SU-DHL-6 (cell line): ENCODE data around the gene VWF.

Source experiments
- H2AFZ ChIP-seq: fragments of 200-600 bp; sonication (generic); 2 replicates; pipeline ENCODE4 v1.6.1; 2014; ENCODE audit warnings: low read depth, mild to moderate bottlenecking, moderate library complexity, mixed read lengths, antibody characterized with exemption, low read length; ENCODE audit not compliant: severe bottlenecking
- H3F3A ChIP-seq: fragments of 200-600 bp; shearing (Covaris generic); 2 replicates; pipeline ENCODE4 v1.6.0; 2016; ENCODE audit warnings: antibody characterized with exemption, mild to moderate bottlenecking; ENCODE audit not compliant: insufficient read depth
- H3K27ac ChIP-seq: fragments of 200-600 bp; sonication (generic); 2 replicates; pipeline ENCODE4 v1.5.1; 2016; ENCODE audit warnings: low read depth, mild to moderate bottlenecking, low read length, moderate library complexity, mixed read lengths
- H3K27me3 ChIP-seq: fragments of 200-600 bp; sonication (generic), shearing (Covaris generic); 2 replicates; pipeline ENCODE4 v1.6.0; 2014; ENCODE audit warnings: mild to moderate bottlenecking, low read length
- H3K36me3 ChIP-seq: fragments of 200-600 bp; sonication (generic); 2 replicates; pipeline ENCODE4 v1.6.1; 2014; ENCODE audit warnings: mild to moderate bottlenecking, low read length, mixed read lengths
- H3K4me2 ChIP-seq: fragments of 300-600, 200-600 bp; shearing (Covaris generic), sonication (generic); 2 replicates; pipeline ENCODE4 v1.6.0; 2014; ENCODE audit warnings: low read length, low read depth, mild to moderate bottlenecking; ENCODE audit not compliant: poor library complexity, severe bottlenecking
- H3K4me3 ChIP-seq: fragments of 200-600 bp; sonication (generic); 2 replicates; pipeline ENCODE4 v1.5.1; 2014; ENCODE audit warnings: antibody characterized with exemption, low read length, mild to moderate bottlenecking, mixed read lengths; ENCODE audit not compliant: insufficient read depth, poor library complexity, severe bottlenecking
- H3K79me2 ChIP-seq: fragments of 200-600 bp; sonication (generic); 2 replicates; pipeline ENCODE4 v1.6.1; 2014; ENCODE audit warnings: mild to moderate bottlenecking, low read length, moderate library complexity; ENCODE audit not compliant: insufficient read depth
- H3K9ac ChIP-seq: fragments of 200-600 bp; sonication (generic); 2 replicates; pipeline ENCODE4 v1.7.0; 2014; ENCODE audit warnings: mild to moderate bottlenecking, low read length
- H3K9me2 ChIP-seq: fragments of 200-600 bp; sonication (generic); replicated peaks from 2 replicates; pipeline ENCODE4 v1.6.1; 2014; ENCODE audit warnings: low read length; ENCODE audit not compliant: insufficient read depth
- H3K9me3 ChIP-seq: fragments of 200-600 bp; sonication (generic); 2 replicates; pipeline ENCODE4 v1.6.1; 2014; ENCODE audit warnings: low read length, mixed read lengths; ENCODE audit not compliant: insufficient read depth
- H4K20me1 ChIP-seq: fragments of 200-600 bp; sonication (generic); 2 replicates; pipeline ENCODE4 v1.6.1; 2014; ENCODE audit warnings: low read depth, mild to moderate bottlenecking, antibody characterized with exemption, low read length, moderate library complexity, mixed read lengths
- CTCF ChIP-seq: fragments of 200-600 bp; sonication (generic); IDR thresholded peaks from one replicate; pipeline ENCODE4 v1.5.1; 2017; ENCODE audit warnings: antibody characterized with exemption, mild to moderate bottlenecking, low read length, moderate library complexity; ENCODE audit not compliant: insufficient read depth, poor library complexity, severe bottlenecking
- EZH2phosphoT487 ChIP-seq: fragments of 200-600 bp; sonication (generic), shearing (Covaris generic); conservative IDR thresholded peaks from 2 replicates; pipeline ENCODE4 v1.6.1; 2018; ENCODE audit warnings: mild to moderate bottlenecking, antibody characterized with exemption, low read length, moderate library complexity, mixed read lengths

Gene VWF

DNA sequence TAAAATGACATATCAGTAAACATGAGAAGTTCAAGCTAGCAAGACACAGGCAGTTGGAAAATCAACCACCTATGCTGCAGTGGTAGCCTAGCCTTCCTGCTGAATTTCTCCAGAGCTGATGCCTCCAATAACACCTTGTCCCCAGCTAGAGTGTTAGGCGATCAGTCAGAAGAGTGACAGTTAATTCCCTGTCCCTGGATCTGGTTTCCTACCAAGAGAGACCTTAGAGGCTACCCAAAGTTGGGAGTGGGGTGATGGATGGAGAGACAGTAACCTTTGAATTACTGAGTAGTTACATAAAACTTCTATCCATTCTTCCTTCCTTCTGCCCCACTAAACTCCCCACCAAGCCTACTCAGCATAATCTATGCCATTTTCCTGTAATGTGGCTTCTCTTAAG, 177.5 kb downstream of the VWF start:
- no peaks in the 10 kb centered on the region for H4K20me1 ChIP-seq
- H3K27ac ChIP-seq = no peak overlapping the region
- H3K27me3 ChIP-seq = no peaks in the 10 kb centered on the region
- no peak for TF ChIP-seq EZH2phosphoT487
- TF ChIP-seq CTCF = no peak
- no peaks in the 10 kb centered on the region for H3F3A ChIP-seq
- no peaks in the 10 kb centered on the region for H3K9me2 ChIP-seq
- no peak overlapping the region for H3K9ac ChIP-seq
- no peak overlapping the region for H3K4me3 ChIP-seq
- no peak overlapping the region for H2AFZ ChIP-seq
- H3K9me3 ChIP-seq = no peaks in the 10 kb centered on the region
- H3K4me2 ChIP-seq = no peak overlapping the region
- H3K36me3 ChIP-seq = no peaks in the 10 kb centered on the region
- no peaks in the 10 kb centered on the region for H3K79me2 ChIP-seq

DNA sequence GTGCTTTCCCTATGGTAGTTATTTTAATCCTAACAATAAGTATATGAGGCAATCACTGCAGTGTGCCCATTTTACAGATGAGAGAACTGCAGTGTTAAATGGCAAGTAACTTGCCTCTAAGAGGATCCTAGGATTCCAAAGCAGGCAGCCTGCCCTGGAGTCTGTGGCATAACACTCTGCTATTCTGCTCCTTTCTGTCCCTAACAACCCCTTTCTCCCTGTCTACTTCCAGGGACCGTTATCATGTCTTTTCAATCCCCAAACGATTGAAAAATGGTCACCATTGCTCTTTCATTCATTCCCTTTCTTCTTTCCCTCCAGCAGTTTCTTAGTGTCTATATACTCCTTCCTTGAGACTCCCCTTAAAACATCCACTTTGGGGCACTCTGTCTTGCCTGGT, 178.1 kb downstream of the VWF start:
- Histone ChIP-seq H3K4me3 (no peak overlapping the region), H2AFZ (no peak overlapping the region), H3K36me3 (no peaks in the 10 kb centered on the region), H3F3A (no peaks in the 10 kb centered on the region), H4K20me1 (no peaks in the 10 kb centered on the region), H3K79me2 (no peaks in the 10 kb centered on the region), H3K4me2 (no peak overlapping the region), H3K27ac (no peak overlapping the region), H3K9ac (no peak overlapping the region), H3K9me2 (no peaks in the 10 kb centered on the region), H3K27me3 (no peaks in the 10 kb centered on the region), H3K9me3 (no peaks in the 10 kb centered on the region)
- TF ChIP-seq CTCF = no peak
- TF ChIP-seq EZH2phosphoT487 = no peak

- H3F3A ChIP-seq = no peaks in the 10 kb centered on the region
- H3K9me2 ChIP-seq = no peaks in the 10 kb centered on the region
- TF ChIP-seq EZH2phosphoT487 (no peak), CTCF (no peak)
- no peak within 1 kb of the TSS for H3K27ac ChIP-seq
- H3K4me3 ChIP-seq = no peak within 1 kb of the TSS
- no peaks in the 10 kb centered on the region for H3K9me3 ChIP-seq
- H3K36me3 ChIP-seq = no peaks in the 10 kb centered on the region
- no peak within 1 kb of the TSS for H3K9ac ChIP-seq
- H3K79me2 ChIP-seq = no peaks in the 10 kb centered on the region
- H2AFZ ChIP-seq = no peak within 1 kb of the TSS
- no peaks in the 10 kb centered on the region for H3K27me3 ChIP-seq
- no peaks in the 10 kb centered on the region for H4K20me1 ChIP-seq
- H3K4me2 ChIP-seq = no peak within 1 kb of the TSS
Measured at GRCh38 chr12:5945071-5946008, 179.1 kb downstream of the VWF start, which contains the start of gene ANO2. Gene ANO2, minus strand, starts transcription at chr12:5945259. Its CDS starts 42 bp downstream, at chr12:5945217.
